Measurements from ENCODE around the gene ARHGEF6.
A peak's percentile ranks its signal among the peaks of the same experiment; 100 is the strongest.
"Not testable (repeated sequence)": the region's sequence is repeated elsewhere in the genome, so short reads cannot be mapped to it uniquely, and the experiment has no call there.

Gene ARHGEF6

DNA sequence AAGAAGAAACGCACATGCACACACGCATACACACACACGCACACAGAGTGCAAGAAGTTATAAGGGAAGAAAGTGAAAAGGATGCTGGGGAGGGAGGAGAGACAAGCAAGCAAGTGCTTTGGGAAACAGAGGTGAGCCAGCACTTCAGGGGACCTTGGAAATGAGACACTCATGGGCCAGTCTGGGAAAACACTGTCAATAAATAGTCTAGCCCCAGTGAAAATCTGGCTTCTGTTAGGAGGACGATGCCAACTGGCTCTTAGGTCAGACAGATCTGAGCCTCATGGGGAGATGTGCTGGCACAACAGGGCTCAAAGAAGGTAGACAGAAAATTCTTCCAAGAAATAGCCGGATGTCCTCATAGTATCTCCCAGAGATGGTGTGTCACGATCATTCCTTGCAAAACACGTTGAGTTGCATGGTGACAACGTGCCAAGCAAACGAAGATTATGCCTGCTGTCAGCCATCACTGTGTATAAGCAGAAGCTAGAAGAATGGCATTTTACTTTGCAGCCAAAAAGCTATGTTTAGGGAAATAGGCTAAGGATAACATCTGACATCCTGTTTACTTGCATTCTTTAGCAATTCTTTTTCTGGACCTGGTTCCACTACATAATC lies 557 bp upstream of the ARHGEF6 start:
- DNase-seq, result peak; percentile 15 to 55 (median 36)

DNA sequence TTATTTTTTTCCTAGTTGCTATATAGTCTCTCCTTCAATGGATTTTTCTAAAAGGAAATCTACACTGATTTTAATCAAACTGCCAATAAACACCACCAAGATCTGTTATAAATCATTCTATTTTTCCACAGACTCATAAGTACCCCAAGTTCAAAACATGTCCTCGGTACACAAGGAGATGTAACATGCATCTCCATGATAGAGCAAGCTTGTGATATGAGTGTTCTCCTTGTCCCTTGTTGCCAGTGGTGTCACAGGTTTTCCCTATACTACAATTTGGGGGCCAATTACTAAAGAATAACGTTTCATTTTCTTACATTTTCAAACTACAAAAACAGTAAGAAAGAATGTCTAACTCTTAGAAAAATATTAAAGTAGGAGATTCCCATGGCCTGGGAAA lies 491 bp downstream of the ARHGEF6 start:
- DNase-seq, result no peak

DNA sequence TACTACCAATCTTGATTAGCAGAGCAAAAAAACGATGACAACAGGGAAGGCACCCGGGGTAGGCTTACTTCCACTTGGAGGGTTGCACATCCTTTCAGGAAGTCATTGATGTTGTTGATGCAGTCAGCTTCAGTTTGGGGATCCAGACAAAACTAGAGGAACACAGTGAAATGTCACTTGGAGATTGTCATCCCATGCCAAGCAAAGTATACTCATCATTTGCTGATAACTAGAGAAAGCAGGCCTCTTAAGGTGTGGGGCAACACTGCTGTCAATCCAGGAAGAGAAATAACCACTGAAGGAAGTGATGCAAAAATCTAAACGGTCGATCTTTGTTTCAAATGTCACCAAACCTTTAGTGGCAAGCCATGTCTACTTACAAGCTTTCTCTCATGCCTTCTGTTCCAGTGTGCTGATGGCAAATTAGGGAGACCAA lies 1.4 kb downstream of the ARHGEF6 start:
- DNase-seq, result peak; percentile 50 to 80 (median 70)

DNA sequence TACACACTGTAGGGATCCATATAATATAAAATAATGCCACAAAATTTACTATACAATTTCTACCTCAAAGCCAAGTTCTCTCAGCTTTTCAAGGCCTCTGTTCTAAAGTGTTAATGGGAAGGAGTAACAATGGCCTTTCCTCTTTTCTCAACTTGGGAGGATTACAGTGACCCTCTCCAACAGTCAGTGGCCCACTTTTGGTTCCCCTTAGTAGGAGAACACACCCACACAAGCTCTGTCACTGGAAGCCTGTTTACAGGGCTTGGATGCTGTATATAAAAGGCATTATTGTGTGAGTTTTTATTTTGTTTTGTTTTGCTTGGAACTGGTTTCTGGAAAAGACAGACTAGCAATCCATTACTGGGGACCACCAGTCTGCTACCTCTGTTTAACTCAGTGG lies 1.8 kb downstream of the ARHGEF6 start:
- peak; percentile 43 to 76 (median 64) for DNase-seq

DNA sequence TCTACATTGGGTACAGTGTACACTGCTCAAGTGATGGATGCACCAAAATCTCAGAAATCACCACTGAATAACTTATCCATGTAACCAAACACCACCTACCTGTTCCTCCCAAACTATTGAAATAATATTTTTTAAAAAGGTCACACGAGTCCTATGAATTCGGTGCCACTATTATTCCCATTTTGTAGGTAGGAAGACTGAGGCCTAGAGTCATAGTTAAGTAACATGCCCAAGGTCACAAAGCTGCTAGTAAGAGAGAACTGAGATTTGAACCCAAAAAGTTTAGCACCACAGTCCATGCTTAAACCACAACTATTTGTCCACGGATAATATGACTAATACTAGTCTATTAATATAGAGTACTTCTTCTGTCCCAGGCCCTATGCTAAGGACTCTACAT lies 2.7 kb downstream of the ARHGEF6 start:
- no peak for DNase-seq

DNA sequence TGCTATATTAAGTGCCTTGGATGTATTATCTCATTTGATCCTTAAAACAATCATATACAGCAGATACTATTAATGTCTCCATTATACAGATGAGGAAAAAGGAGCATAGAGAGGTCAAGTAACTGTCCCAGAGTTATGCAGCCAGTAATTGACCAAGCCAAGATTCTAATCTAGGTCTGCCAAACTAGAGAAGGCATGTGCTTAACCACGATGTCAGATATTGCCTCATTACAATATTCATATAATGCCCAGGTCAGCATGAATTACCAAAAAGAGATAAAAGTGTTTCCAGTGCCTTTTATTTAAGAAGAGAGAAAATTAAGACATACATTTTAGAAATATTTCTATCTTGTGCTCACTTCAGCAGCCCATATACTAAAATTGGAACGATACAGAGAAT lies 7.1 kb downstream of the ARHGEF6 start:
- DNase-seq, result no peak

DNA sequence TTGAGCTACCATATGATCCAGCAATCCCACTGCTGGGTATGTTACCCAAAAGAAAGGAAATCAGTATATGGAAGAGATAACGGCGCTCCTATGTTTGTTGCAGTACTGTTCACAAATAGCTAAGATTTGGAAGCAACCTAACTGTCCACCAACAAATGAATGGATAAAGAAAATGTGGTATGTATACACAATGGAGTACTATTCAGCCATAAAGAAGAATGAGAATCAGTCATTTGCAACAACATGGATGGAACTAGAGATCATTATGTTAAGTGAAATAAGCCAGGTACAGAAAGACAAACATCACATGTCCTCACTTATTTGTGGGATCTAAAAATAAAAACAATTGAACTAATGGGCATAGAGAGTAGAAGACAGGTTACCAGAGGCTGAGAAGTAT lies 8.9 kb downstream of the ARHGEF6 start:
- not testable (repeated sequence) for DNase-seq

DNA sequence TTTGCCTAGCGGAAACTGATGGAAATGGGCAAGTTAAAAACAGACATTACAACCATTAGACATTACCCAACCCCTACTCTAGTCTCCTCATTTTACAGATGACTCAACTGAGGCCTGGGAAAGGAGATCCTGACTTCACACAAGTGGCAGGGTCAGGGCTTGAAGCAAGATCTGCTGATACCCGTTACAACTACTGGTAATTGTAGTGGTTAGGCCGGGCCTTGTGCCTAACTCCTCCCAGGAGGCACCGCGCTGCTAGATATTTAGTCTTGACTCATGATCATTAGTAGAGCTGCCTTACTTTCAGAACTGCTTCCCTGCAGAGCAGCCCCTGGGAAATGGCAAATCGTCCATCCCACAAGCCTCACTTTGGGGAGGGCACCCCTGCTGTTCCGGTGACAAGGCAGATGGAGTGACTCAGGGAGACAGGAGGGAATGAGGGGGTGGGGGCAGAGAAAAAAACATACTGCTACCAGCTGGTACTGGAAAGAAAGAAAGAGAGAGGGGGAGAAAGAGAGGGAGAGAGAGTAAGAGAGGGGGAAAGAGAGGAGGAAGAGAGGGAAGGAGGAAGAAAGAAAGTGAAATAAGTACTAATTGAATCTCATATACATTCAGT lies 12.2 kb downstream of the ARHGEF6 start:
- DNase-seq, result peak; percentile 76 to 90 (median 78)

DNA sequence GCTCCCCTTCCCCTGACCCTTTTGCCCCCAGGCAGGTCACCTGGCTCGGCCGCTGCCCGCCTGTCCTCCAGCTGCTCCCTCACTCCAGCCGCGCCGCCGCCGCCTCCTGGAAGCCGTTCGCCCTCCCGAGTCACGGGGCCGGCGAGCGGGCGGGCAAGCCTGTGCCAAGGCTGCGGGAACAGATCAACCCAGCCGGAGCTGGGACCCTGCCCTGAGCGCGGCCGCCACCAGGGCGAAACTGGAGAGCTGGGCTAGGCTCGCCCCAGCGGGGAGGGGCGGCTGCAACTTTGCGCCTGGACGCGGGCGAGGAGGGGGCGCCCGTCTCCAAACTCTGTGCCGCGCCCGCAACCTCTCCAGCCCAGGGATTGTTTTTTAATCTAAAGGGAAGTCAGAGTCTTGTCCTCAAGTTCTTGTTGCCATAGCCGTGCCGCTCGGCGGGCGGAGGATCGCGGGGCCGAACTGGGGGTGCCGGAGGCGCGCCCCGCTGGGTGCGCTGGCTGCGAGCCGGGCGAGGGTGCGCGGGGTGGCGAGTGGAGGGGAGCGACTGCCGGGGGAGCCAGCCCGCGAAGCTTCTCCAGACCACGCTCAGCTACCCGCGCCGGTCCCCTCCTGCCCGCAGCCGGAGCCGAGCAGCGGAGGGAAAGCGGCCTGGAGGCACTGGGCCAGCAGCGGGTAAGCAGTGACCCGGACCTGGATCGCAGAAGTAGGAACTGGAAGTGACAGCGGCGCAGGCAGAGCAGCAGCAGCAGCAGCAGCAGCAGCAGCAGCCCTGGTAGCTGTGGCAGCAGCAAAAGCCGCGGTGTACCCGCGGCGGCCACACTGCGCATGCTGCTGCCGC lies 13.4 kb downstream of the ARHGEF6 start:
- DNase-seq, result peak; percentile 65 to 79 (median 76)

DNA sequence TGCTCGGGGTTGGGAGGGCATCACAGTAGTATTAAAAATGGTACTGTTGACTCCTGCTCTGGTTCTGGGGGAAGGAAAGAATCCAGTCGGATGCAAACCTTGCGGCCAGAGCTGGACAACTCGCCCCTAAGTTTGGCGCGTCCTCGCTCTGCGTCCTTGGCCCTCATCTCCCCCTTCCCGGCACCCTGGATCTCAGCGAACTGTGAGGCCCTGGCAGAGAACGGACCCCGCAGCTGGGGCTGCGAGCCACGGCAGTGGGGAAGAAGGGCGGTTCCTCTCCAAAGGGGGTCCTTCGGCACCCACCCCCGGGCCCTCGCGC lies 14.0 kb downstream of the ARHGEF6 start:
- DNase-seq, result peak in 1 of 4 experiments; percentile 5

DNA sequence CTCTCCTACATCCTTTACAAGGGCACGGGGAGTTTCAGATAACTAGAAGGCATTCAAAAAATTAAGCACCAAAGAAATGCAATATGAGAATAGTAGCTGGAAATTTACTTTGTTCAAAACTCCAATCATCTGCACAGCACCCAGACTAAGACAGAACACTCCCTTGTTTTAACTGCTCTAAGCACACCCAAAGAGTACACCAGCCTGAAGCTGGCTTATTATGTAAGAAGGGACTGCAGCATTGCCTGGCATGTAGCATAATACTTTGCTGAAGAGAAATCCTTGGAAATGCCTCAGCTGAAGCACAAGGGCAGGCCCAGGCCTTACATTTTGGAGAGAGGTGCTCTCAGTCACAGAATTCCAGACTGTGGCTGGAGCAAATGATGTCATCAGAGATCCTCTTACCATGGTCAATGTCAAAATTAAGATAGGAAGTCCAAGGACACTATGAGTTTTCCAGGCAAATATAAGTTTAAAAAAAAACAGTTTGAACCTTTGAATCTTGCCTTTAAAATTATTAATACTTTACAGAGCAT lies 14.8 kb downstream of the ARHGEF6 start:
- no peak for DNase-seq

DNA sequence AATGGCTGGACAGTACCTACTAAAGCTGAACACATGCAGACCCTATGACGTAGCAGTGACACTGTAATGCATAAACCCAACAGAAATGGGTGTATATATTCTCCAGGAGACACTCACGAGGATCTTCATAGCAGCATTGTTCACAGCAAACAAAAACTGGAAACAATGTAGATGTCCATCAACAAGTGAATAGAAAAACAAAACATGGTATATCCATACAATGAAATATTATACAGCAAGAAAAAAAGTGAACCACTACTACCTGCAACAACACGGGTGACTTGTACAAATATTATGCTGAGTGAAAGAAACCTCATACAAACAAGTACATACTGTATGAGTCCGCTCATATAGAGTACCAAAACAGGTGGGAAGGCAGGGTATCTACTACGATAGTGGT lies 16.5 kb downstream of the ARHGEF6 start:
- no peak for DNase-seq

DNA sequence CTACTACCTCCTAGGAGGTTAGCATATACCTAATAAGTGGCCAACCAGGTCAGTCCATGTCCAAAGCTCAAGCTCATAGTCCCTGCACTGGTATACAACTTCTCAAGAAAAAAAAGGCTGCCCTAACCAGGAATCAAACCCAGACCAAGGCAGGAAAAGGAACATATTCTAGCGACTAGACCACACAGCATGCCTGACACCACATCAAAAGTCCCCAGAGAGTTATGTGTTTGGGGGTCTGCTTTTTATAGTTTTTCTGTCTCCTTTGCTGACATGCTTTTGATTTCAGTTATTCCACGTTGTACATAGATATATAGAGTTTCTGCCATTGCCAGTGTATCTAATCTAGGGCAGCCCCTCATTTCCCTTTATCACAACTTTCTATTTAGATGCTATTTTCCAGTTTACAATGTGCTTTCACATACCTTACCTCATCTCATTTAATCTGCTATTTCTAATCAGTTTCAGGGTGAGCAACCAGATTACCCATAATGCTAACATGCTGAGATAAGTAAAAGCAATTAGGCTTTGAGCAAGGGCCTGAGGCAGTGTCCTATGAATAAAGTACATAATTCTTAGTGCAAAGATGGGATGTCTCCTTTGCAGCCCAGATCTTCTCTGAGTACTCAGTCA lies 17.8 kb downstream of the ARHGEF6 start:
- DNase-seq, result no peak

DNA sequence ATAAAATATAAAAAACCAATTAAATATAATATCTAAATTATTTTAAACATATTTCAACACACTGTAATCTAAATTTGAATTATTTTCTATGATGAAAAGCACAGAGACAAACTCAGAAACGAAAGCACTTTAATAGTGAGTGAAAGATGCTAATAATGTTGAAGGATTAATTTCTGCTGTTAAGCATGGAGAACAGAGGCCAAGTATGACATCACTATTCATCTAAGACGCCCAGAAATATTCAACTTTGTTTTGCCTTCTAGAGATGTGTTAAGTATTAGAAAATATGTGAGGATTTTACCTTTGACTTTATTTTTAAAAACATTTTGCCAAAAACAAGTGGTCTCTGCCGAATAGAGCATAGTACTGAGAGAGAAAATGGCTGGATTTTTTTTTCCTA lies 19.3 kb downstream of the ARHGEF6 start:
- DNase-seq, result no peak

DNA sequence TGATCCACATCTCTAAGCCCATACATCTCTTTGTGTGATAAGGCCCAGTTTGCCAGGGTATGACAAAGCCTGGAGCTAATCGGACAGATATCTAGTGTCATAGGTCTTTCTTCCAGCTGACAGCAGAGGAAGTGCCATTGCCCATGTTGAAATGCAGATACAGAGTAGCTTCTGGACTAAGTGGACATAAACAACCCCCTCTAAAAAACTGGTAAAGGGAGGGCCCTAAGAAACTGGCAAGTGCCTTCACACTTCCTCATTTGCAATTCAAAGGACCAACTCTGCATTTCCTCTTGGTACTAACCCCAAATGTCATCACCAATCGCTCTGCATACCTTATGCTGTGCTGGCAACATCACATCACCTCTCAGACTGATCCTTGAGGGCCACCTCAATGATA lies 20.8 kb downstream of the ARHGEF6 start:
- peak in 3 of 4 experiments; percentile 43 to 70 (median 60) for DNase-seq

DNA sequence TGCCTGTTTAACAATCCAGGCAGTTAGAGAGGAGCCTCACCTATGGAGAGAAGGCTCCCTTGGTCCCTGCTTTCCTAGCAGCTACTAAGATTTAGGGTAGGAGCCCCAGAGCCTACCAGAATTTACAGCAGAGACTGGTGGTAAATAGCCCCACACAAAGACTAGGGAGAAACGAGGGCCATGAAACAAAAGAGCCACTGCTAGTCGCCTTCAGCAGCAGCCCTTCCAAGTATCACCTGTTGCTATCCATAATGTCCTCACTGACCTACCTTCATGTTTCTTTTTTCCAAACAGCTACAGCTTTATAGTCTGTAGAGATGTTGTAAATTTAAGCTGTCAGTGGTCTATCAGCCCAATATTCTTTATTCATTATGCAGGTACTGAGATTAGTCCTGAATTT lies 25.3 kb downstream of the ARHGEF6 start:
- no peak for DNase-seq

DNA sequence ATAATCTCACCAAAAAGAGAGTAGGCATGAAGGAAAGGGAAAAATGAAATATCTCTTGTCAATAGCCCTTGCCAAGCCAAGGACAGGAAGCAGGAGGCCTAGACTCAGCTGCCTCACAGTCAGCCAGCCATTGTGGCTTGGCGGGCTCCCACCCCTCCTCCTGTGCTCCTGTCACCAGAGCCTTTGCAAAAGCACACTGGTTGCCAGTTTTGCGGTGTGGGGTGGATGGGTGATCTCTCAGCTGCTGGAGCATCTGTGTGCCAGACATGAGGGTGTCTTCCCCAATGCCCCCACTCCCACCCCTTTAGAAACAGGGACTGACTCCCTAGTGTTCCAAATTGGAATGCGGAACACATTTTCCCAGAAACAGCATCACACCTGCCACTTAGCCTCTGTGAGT lies 26.1 kb downstream of the ARHGEF6 start:
- peak in 2 of 4 experiments; percentile 14 to 17 for DNase-seq

DNA sequence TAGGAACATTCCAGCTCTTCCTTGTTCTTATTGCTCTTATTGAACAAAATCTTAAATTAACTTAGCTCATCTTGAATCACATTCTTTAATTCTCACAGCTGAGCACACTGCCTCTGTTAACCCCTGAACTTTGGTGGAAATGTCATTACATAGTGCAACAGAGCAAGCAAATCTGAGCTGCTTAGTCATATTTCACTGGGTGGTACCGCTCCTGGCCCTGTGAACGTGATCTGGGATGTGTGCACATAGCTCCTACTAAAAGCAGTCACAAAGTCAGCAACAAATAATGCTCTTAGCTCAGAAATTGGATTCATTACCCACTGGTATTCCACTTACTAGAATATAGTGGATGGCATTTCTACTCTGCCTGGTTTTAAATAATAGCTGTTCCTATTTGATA lies 27.9 kb downstream of the ARHGEF6 start:
- DNase-seq, result peak in 3 of 4 experiments; percentile 19 to 43 (median 35)

DNA sequence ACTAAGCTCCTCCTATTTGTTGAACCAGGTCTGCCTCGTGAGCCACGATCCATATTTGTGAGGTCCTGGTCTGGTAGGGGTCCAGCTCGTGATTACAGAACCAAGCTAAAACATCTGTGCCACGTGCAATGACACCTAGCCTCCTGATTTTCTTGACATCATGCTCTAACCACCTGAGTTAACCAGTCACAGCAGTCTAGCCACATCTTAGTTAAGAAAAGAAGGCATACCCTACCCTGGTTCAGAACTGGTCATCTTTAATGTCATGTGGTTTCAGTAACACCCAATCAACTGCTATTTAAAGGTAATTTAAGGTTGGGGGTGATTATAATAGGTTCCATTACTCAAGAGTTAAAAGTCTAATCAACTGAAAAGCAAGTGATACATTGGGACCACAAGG lies 28.4 kb downstream of the ARHGEF6 start:
- DNase-seq, result no peak

DNA sequence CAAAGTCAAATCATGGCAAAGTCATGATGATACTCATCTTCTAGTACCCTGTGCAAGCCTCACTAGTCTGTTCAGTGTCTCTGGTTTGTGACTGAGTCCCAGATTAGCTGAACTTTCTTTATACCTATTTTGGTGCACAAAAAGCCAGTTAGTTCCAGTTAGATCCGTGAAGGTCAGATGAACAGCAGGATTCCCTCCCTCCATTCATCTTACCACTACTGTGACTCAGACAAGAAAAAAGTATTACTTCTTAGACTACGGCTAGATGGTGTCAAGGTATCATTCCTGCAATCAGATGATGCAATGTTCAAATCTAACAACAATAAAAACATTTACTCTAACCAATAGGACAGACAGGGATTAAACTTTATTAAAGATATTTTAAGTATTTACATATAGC lies 30.4 kb downstream of the ARHGEF6 start:
- no peak for DNase-seq

DNA sequence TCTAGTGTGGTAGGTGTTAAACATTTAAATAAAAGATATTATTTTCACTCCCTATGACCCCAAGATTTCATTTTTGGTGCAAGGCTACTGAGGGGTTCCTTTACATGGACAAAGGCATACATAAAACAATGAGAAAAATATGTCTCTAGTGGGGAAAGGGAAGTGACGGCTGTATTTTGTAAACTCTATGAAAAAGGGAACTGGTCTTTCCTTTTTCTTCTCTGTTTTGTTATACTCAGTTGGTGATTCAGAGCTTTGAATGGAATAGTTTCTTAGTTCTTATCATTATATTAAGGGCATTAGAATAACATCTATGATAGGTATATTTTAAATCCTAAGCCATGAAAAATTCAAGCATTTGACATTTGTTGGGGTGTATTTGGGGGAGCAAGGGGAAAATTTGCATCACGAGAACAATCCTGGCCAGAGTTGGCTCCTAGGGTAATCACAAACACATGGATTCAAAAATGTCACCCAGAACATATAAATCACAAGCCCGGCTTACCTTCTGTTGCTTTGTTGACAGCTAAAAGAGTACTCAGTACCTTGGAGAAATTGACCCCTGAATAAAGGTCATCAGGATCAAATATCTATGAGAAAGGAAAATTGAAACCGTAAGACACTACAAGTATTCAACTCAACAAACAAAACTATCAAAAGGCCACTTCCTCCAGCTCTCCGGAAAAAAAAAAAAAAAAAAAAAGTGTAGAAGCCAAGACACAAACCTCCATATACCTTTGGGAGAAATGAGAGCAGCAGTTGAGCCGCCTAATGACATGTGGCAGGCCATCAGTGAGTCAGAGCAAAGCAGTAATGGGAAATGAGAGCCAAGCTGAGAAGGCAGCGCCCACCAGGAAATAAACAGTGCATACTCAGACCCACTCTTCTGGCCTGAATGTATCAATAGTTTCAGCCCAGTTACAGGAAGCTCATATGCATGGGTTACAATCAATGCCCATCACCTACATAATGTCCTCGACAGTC lies 33.4 kb downstream of the ARHGEF6 start:
- peak; percentile 29 to 66 (median 58) for DNase-seq
